Colonic mucosa (tissue), 4 donors: Measurements from ENCODE around the gene TM9SF2. TPM values are rescaled to one million over a fixed set of nuclear protein-coding genes. Genes with fewer than 3 reads are reported as not detected.

ENCODE experiments used
- DNase-seq: peaks from one replicate; pipeline ENCODE4 v3.0.0-alpha.2; 2020
- H3K27ac ChIP-seq: fragments of 200-600 bp; one replicate; pipeline ENCODE4 v1.8.0; 2021
- H3K27me3 ChIP-seq: fragments of 200-600 bp; one replicate; pipeline ENCODE4 v1.8.0; 2021
- H3K36me3 ChIP-seq: fragments of 200-600 bp; one replicate; pipeline ENCODE4 v1.8.0; 2021
- H3K4me1 ChIP-seq: fragments of 200-600 bp; one replicate; pipeline ENCODE4 v1.8.0; 2021; ENCODE audit warnings: mild to moderate bottlenecking
- H3K4me3 ChIP-seq: fragments of 200-600 bp; one replicate; pipeline ENCODE4 v1.8.0; 2021
- H3K9ac ChIP-seq, 2 donors: one replicate each; pipeline ENCODE4 v1.7.0; 2013; ENCODE audit warnings: control low read depth in 2 of 2, low read depth in 2 of 2, low read length in 2 of 2
- H3K9me3 ChIP-seq: fragments of 200-600 bp; one replicate; pipeline ENCODE4 v1.8.0; 2021
- intact Hi-C: fragments of 100-400 bp; cut with DNase I; formaldehyde crosslinking; loops from one replicate; pipeline ENCODE4 v1.14.1; 2022
- total RNA-seq, 2 donors: library from RNA; stranded (reverse); fragmentation: NEBNext Ultra II Directional in 1 of 2; extraction: Animal tissue kit (Norgen Biotek cat#: 25700) in 1 of 2; gene quantifications; one replicate each; pipeline ENCODE4 v1.2.1, GENCODE V29; 2021
- TF ChIP-seq, protein P1 (sequence below): fragments of 200-600 bp; IDR thresholded peaks from one replicate; pipeline ENCODE4 v1.8.0; 2022; ENCODE audit warnings: antibody characterized with exemption, mild to moderate bottlenecking
- donor health status: healthy.
- donor health status: DM: no; HTN: no; CAD: no.
- donor health status: DM: no; HTN: no; CAD: no.

TM9SF2 gene
- total RNA-seq, 2 donors from 2014 or later = 205 to 220 TPM

DNA sequence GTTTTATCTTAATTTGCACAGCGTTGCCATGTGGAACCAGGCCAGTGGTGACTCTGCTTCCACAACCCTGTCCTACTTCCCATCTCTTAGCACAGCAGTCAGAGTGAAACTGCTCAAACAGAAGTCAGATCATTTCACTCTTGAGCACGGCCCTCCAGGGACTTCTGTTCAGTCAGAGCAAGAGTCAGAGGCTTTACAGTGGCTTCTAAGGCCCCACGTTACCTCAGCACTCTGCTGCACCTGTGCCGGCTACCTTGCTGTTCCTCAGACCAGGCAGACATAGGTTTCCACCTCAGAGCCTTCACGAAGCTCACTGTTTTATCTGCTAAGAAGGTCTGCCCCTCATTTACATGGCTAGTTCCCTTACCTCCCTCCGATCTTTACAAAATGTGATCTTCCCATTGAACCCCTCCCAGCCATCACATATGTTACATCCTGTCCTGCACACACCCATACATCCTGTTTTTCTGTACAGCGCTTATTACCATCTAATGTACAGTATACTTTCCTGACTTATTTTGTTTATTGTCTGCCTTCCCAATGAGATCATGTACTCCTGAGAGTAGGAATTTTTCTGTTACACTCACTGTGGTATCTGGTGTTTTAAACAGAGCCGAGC lies 41.6 kb downstream of the TM9SF2 start:
- DNase-seq = no peak
- TF ChIP-seq, protein P1, sequence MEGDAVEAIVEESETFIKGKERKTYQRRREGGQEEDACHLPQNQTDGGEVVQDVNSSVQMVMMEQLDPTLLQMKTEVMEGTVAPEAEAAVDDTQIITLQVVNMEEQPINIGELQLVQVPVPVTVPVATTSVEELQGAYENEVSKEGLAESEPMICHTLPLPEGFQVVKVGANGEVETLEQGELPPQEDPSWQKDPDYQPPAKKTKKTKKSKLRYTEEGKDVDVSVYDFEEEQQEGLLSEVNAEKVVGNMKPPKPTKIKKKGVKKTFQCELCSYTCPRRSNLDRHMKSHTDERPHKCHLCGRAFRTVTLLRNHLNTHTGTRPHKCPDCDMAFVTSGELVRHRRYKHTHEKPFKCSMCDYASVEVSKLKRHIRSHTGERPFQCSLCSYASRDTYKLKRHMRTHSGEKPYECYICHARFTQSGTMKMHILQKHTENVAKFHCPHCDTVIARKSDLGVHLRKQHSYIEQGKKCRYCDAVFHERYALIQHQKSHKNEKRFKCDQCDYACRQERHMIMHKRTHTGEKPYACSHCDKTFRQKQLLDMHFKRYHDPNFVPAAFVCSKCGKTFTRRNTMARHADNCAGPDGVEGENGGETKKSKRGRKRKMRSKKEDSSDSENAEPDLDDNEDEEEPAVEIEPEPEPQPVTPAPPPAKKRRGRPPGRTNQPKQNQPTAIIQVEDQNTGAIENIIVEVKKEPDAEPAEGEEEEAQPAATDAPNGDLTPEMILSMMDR = no peak

GRCh38 chr13:99545361-99545760 lies 44.1 kb downstream of the TM9SF2 start:
- no peaks in the 10 kb centered on the region for H3K36me3 ChIP-seq
- H3K27me3 ChIP-seq = no peaks in the 10 kb centered on the region
- no peak overlapping the region for H3K4me3 ChIP-seq
- H3K4me1 ChIP-seq = no peaks in the 10 kb centered on the region
- TF ChIP-seq, protein P1 = no peak
- H3K27ac ChIP-seq = no peak overlapping the region
- H3K9me3 ChIP-seq = no peaks in the 10 kb centered on the region
- H3K9ac ChIP-seq = no peak overlapping the region
- no peak for DNase-seq
- intact Hi-C loops = loop anchor here (10.0 kb wide), 1 partner anchor 101 kb away; no protein-coding TSS in a partner anchor

More for the DNA sequence above, 41.6 kb downstream of the TM9SF2 start:
- H3K36me3 ChIP-seq = no peaks in the 10 kb centered on the region
- no peaks in the 10 kb centered on the region for H3K4me1 ChIP-seq
- H3K9me3 ChIP-seq = no peaks in the 10 kb centered on the region
- H3K27ac ChIP-seq = no peak overlapping the region
- H3K9ac ChIP-seq = no peak overlapping the region
- no peak overlapping the region for H3K4me3 ChIP-seq
- intact Hi-C loops = loop anchor here (10.0 kb wide), 1 partner anchor 98 kb away; no protein-coding TSS in a partner anchor
- no peaks in the 10 kb centered on the region for H3K27me3 ChIP-seq

- no peak overlapping the region for H3K9ac ChIP-seq
- intact Hi-C loops = loop anchor here (10.0 kb wide), 1 partner anchor 101 kb away; no protein-coding TSS in a partner anchor
- no peak overlapping the region for H3K27ac ChIP-seq
- no peaks in the 10 kb centered on the region for H3K27me3 ChIP-seq
- no peak for DNase-seq
- no peaks in the 10 kb centered on the region for H3K9me3 ChIP-seq
- no peak overlapping the region for H3K4me3 ChIP-seq
- TF ChIP-seq, protein P1 = no peak
- peaks cover 1% of the 10 kb centered on the region for H3K36me3 ChIP-seq
- H3K4me1 ChIP-seq = no peaks in the 10 kb centered on the region
These were observed 44.7 kb downstream of the TM9SF2 start for GRCh38 chr13:99545979-99546378.

DNA sequence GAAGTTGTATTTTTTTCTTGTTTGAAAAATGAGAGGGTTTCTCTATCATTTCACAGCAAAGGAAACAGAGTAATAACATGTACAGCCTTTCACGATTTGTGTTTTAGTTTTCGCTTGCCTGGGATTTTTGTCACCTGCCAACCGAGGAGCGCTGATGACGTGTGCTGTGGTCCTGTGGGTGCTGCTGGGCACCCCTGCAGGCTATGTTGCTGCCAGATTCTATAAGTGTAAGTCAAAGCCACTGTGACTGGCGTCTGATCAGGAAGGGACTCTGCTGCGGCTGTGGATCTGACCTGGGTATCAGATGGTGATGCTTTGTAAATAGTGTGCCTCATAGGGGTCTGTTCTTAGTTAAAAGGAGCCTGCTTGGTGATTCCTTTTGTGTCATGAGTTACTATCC lies 45.6 kb downstream of the TM9SF2 start:
- Histone ChIP-seq H3K36me3 (peaks cover 5% of the 10 kb centered on the region), H3K27me3 (no peaks in the 10 kb centered on the region), H3K27ac (no peak overlapping the region), H3K9ac (no peak overlapping the region), H3K9me3 (no peaks in the 10 kb centered on the region), H3K4me3 (no peak overlapping the region), H3K4me1 (no peaks in the 10 kb centered on the region)
- intact Hi-C loops = loop anchor here (10.0 kb wide), 1 partner anchor 102 kb away; no protein-coding TSS in a partner anchor
- TF ChIP-seq, protein P1 = no peak
- DNase-seq = no peak

GRCh38 chr13:99548448-99548847 lies 47.2 kb downstream of the TM9SF2 start:
- no peaks in the 10 kb centered on the region for H3K27me3 ChIP-seq
- intact Hi-C loops = loop anchor here (10.0 kb wide), 1 partner anchor 104 kb away; no protein-coding TSS in a partner anchor
- TF ChIP-seq, protein P1 = no peak
- no peaks in the 10 kb centered on the region for H3K9me3 ChIP-seq
- H3K27ac ChIP-seq = no peak overlapping the region
- no peak overlapping the region for H3K4me3 ChIP-seq
- H3K4me1 ChIP-seq = no peaks in the 10 kb centered on the region
- peaks cover 14% of the 10 kb centered on the region for H3K36me3 ChIP-seq
- H3K9ac ChIP-seq = no peak overlapping the region
- no peak for DNase-seq
